Measurements from ENCODE around the gene CCDC7.
"Not testable (repeated sequence)": the region's sequence is repeated elsewhere in the genome, so short reads cannot be mapped to it uniquely, and the experiment has no call there.

Gene CCDC7

DNA sequence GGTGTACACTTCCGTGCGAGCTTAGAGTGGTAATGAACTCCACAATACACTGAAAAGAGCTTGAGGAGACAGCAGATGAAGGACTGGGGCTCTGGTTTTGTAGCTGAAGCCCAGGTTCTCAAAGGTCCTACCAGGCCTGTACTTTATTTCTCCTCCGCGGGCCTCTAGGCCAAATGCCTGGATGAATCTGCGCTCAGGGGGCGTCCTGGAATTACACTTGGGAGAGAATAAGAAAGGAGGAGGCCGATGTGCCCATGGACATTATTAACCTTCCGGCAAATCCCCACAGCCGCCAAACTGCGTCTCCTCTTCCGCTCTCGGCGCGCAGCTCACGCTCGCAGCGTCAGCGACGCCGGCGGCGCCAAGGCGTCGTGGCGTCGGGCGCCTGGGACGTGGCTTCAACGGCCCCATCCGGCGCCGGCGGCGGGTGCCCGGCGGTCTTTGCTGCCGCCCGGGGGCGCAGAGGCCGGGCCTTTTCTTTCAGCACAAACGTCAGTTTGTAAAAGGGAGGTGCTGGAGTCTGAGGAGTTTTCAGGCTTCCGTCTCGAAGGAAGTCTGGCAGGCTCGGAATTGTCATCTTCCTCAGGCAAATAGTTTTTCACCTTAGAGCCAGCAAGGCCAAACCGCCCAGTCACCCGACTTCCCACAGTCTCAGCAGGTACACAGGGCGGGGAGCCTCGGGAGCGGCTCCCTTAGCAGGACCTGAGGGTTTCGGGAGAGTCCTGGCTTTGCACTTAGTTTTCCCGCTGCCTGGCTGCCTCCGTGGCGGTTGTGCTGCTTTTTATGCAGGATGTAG lies at the start of gene CCDC7:
Gene CCDC7, plus strand, starts transcription at position 401 of the 796 bp plus-strand sequence. CDS start 5,503 bp downstream, outside the sequence.
- DNase-seq: peak; percentile 58

DNA sequence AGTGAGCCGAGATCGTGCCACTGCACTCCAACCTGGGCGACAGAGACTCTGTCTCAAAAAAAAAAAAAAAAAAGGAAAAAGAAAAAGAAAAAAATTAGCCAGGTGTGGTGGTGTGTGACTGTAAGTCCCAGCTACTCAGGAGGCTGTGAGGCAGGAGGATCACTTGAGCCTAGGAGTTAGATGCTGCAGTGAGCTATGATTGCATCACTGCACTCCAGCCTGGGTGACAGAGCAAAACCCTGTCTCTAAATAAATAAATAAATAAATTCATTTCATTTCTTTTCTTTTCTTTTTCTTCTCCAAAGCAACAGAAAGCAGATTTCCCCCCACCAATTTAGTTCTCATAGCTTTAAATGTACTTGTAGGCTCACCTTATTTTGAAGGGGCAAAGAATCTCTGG lies 48.8 kb upstream of the CCDC7 start:
- DNase-seq: not testable (repeated sequence)

DNA sequence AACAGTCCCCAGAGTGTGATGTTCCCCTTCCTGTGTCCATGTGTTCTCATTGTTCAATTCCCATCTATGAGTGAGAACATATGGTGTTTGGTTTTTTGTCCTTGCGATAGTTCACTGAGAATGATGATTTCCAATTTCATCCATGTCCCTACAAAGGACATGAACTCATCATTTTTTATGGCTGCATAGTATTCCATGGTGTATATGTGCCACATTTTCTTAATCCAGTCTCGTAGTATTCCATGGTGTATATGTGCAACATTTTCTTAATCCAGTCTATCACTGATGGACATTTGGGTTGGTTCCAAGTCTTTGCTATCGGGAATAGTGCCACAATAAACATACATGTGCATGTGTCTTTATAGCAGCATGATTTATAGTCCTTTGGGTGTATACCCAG lies 46.2 kb upstream of the CCDC7 start:
- not testable (repeated sequence) for DNase-seq

DNA sequence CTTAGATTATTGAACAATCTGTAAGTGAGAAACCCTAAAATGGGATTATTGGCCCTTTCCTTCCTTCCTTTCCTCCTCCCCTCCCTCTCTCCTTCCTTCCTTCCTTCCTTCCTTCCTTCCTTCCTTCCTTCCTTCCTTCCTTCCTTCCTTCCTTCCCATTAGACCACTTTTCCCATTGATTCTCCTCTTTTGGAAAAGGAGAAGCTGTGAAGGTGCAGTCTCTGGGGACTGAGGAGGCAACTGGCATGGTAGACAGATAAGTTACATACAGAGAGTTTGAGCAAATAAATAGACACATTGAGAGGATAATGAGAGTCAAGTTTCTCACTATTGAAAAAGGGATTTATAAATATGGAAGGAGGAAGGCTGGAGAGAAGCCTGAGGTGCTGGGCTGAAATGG lies 45.0 kb upstream of the CCDC7 start:
- DNase-seq: no peak

DNA sequence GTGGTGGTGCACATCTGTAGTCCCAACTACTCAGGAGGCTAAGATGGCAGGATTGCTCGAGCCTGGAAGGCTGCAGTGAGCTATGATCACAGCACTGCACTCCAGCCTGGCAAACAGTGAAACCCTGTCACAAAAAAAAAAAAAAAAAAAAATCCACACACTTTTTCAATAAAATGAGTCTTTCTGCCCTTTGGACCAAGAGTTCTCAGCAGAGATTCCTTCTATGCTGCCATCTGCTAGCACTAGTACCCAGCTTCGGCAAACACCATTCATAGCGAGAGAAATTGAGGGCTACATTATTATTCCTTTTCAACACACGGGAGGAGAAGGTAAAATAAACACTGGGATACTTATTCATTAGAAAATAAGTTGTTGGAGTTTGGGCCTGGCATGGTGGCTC lies 43.4 kb upstream of the CCDC7 start:
- no peak for DNase-seq

DNA sequence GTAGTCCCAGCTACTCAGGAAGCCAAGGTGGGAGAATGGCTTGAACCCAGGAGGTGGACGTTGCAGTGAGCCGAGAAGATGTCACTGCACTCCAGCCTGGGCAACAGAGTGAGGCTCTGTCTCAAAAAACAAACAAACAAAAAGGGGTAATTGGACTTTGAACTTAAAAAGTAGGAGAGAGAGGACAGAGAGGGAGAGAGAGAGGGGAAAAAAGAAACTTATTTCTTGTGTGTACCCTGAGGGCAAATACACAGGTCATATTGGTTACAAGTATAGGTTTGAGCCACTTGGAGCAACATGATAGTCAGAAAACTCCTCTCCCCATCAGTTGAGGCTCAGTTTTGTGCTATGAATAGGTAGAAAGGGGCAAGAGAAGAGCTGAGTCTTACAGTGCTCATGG lies 42.8 kb upstream of the CCDC7 start:
- DNase-seq: no peak

DNA sequence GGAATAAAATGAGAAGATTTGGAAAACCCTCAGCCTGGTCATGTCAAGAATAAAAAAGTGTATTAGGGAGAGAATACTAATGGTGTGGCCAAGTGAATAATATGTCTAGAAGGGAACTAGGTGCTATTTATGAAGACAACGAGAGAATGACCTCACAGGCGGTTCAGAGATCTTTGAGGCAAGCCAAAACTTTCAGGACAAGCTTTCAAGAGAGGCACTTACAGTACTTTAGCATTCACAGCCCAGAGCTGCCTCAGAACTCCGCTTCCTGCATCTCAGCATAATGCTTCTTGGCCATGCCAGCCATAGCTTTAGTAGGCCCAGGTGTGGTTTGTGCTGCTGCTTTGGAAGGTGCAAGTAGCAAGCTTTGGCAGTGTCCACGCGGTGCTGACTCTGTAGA lies 37.2 kb upstream of the CCDC7 start:
- no peak for DNase-seq

DNA sequence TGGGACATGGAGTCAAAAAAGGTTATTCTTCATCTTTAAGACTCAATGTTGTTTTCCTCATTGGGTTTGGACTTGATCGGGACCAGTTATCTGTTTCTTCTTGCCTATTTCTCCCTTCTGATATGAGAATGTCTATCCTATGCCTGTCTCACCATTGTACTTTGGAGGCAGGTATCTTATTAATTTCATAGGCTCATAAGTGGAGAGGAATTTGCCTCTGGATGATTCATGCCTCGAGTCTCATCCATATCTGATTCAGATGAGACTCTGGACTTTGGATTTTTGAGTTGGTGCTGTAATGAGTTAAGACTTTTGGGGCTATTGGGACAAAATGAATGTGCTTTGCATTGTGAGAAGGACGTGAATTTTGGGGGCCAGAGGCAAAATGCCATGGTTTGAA lies 36.2 kb upstream of the CCDC7 start:
- DNase-seq: no peak

DNA sequence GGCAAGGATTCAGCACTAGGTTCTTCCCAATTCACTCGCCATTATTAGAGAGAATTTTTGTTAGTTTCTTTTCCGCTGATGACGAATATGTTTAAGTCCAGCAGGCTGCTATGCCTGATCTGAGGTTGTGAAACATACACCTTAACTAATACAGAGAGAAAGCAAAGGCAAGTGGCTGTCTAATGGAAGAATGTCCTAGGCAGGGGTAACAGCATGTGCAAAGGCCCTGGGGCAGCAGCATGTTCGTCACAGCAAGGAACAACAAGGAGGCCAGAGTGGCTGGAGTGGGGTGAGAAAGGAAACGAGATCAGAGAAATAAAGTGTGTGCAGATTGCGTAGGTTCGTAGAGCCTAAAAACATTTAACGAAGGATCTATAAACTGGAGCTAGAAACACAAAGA lies 35.4 kb upstream of the CCDC7 start:
- no peak for DNase-seq

DNA sequence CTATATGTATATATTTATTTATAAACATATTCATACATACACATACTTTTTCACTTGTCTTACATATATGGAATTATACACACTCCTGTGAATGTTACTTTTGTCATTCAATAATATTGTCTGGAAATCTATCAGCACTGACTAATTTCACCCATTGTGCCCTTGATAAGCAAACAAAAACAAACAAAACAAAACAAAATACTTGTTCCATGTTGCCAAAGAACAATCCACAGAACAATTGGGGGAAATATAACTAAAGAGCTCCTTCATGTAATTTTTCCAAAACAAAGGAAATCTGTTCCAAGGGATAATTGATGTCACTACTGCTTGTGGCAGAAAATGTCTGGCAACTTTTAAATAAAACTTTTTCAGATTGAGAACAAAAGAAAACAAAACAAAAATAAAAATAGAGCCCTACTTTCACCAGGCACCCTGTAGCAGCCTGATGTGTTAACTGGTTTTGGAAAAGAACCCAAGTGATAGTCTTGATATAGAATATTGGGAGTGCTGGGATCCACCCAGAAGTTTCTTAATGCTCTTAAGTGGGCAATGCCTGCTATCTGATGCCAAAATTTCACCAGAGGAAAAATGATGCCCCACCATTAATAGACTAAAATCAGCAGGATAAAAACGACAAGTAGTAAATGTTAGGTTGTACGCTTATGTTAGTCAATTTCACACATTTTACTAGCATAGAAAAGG lies 34.0 kb upstream of the CCDC7 start:
- no peak for DNase-seq

DNA sequence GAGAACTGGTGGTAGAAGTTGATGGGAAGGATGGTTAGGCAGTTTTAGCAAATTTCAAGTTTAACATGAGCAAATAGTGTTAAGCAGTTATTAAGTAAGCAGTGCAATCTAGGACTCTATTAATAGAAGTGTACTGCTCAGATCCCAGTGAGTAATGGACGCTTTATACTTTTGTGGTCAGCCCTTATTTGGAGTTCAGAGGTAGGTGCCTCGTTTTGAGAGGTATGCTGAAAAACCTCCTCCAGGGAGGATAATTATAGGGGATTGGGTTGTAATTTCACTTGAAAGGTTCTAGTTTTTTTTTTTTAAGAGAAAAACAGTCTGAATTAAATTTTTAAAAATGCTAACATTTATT lies 33.5 kb upstream of the CCDC7 start:
- no peak for DNase-seq

DNA sequence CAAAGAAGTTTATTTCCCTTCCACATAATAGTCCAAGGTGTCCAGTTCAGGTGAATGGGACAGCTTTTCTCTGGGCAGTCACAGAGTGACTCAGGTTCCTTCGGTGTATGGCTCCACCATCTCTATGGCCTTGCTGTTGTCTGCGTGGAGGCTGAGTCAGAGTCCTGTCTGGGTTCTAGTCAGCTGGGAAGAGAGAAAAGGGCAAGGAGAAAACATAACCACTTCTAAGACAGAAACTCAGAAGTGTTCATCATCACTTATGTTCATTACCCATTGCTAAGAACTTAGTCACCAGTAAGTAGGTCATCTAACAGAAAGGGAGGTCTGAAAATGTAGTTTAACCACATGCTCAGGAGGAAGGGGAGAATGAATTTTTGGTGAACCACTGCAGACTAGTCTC lies 32.4 kb upstream of the CCDC7 start:
- no peak for DNase-seq

DNA sequence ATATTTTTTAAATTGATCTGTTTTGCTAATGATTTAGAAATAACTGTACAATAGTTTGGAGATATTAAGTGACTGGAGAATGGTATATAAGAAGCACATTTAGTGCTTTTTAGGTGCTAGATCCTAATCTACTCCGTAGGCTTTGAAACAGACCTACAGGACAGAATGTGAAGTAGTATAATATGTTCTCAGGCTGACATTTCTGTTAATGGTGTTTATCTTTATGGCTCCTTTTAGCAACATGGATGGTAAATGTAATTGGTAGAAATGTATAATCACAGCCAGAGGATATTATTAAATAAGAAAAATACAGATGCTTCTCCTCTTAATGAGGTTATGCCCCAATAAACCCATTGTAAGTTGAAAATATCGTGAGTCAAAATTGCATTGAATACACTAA lies 30.6 kb upstream of the CCDC7 start:
- no peak for DNase-seq

DNA sequence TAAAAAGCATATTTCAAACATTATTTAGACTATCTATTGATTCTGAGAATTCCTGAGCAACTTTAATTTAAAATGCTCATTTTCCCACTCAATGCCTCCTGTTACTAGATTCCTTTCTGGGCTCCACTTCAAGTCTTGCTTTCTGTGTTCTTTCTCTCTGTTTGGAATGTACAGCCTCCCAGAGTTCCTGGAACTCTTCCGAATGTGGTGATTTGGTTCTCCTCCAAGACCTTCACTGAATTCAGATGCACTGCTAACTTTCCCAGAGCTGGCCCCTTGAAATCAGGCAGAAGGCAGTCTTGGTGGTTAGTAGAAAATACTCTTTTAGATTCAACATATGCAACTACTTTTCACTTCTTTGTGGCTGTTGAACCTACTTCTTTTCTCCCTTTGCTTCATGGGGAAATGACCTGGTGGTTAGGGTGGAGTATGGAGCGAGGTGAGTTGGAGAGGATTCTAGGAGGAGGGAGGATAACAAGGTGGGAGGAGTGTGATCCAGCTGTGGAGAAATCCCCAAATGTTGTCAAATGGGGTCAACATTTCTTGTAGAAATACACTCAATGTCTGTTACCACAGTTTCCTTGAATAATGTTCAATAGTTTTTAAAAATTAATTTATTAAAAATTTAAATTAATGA lies 27.9 kb upstream of the CCDC7 start:
- DNase-seq: no peak

DNA sequence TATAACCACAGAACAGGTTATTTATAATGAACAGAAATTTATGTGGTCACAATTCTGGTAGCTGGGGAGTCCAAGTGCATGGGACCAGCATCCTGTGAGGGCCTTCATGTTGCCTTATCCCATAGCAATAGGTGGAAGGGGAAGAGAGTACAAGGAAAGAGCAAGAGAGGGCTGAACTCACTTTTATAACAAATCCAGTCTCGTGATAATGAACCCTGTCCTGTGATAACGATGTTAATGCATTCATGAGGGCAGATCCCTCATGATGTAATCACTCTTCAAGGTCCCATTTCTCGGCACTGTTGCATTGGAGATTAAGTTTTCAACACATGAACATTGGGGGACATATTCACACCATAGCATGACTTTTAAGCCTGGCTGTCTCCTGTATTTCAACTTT lies 27.4 kb upstream of the CCDC7 start:
- DNase-seq: no peak

DNA sequence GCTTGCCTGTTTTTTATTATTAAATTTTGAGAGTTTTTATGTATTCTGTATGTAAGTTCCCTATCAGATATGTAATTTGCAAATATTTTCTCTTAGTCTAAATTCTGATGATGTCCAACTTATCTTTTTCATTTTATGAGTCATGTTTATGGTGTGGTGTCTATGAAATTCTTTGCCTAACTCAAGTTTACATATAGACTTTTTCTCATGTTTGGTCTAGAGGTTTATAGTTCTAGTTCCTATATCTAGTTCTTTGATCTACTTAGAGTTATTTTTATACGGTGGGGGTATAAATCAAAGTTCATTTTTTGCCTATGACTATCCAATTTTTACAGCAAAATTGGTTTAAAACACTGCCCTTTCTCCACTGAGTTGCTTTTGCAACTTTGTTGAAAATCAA lies 26.3 kb upstream of the CCDC7 start:
- no peak for DNase-seq

DNA sequence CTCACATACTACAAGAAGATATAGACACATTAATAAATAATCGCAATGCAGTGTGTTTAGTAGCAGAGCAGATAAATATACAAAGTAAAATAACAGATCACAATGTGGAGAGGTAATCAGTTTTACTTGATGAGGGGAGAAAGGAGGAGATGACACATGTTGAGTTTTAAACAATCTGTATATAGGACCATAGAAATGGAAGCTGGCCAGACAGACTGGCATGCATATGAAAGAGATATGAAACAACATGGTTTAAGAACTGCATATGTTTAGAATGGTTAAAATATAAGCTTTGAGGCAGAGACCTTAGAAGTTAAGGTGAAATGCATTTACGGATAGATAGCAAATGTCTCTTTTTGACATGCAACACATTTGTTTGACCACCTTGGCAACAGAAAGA lies 19.8 kb upstream of the CCDC7 start:
- no peak for DNase-seq

DNA sequence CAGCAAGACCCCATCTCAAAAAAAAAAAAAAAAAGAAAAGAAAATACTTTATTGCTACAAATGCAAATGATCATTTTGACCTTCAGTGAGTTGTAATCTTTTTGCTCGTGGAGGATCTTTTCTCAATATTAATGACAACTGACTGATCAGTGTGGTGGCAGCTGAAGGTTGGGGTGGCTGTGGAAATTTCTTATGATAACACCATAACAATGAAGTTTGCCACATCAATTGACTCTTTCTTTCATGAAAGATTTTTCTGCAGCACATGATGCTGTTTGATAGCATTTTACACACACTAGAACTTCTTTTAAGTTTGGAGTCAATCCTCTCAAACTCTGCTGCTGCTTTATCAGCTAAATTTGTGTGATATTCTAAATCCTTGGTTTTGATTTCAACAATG lies 12.4 kb upstream of the CCDC7 start:
- no peak for DNase-seq

DNA sequence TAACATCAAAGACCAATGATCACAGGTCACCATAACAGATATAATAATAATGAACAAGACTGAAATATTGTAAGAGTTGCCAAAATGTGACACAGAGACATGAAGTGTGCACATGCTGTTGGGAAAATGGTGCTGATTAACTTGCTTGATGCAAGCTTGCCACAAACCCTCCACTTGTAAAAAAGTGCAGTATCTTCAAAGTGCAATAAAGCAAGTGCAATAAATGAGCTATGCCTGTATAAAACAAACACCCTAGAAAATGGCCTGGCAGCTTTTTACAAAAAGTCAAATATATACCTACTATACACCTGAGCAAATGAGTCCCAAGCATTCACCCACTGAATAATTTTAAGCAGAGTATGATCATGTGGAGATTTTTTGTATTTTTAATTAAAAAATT lies 9.7 kb upstream of the CCDC7 start:
- no peak for DNase-seq

DNA sequence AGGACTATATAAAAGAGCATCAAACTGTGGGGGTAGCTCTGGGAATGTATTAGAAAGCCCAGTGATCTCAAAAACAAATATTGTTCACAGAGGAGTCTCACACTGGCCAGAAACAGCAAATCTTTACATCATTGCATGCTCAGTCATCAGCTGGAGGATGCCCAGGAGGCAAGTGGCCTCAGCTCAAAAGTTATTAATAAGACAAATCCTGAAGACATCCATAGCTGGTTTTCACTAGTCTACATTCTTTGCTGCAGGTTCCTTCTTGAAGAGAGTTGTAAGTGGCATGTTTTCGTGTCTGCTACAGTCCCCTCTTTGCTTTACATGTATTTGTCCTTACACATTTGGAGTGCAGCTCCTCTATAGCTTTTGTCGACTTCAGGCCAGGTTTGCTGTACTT lies 8.6 kb upstream of the CCDC7 start:
- DNase-seq: no peak

DNA sequence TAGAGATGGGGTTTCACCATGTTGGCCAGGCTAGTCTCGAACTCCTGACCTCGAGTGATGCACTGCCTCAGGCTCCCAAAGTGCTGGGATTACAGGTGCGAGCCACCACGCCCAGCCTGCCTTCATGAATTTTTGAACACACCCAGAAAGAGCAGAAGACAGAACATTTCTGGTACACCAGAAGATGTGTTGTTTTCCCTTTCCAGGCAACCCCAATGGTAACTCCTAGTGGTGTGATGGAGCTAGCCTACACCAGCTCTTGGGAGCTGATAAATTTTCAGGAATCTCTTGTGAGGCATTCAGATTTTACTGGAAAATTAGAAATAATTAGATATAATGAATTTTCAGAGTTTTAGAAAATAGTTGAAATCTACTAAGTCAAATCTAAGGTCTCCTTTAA lies 904 bp upstream of the CCDC7 start:
- DNase-seq: no peak

DNA sequence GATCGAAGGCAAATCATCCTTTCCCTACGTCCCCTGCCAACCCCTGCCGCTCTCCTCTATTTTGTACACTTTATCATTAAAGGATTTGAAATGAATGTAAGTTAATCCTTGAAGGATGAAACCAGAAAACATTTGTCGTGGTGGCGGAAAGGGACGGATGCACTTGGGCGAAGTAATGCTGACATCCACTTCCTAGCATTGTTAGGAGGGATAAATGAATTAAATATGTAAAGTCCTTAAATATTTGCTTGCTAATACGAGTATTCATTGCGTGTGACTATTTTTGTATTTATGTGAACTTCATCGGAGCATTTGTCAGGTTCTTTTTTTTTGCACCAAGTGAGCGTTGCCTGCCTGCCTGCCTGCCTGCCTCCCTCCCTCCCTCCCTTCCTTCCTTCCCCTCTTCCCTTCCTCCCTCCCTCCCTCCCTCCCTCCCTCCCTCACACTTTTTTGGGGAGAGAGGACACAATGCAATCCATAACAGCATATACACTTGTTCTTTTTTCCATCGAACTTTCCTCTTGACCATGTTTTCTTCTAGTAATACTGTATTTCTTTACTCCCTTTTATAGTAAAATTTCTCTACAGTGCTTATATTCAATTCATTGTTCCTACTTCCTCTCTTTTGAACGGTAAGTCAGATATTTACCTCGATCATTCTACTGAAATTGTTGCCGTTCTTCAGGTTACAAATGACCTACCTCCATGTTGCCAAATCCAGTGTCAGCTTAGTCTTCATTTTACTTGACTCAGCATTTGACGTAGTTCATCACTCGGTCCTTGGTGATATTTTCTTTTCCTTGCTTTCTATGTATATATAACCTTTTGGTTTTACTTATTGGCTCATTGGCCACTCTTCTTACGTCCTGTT lies 831 bp downstream of the CCDC7 start:
- no peak for DNase-seq

DNA sequence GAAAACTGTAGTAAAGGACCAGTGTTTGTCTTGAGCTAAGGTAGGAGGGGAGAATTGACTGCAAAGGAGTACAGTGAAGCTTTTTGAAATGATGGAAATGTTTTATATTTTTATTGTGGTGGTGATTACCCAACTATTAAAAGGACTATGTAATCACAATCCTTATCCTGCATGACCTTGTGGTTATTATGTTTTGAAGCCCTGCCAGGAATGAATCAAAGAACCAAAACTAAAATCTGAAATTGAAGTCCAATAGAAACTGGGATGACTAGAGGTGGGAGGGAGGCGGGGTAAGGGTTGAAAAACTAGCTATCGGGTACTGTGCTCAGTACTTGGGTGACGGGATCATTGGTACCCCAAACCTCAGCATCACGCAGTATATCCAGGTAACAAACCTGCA lies 8.2 kb downstream of the CCDC7 start:
- no peak for DNase-seq

Measured in NCI-H1048 (cell line).